Measurements from ENCODE around the gene FAM81A.

DNA sequence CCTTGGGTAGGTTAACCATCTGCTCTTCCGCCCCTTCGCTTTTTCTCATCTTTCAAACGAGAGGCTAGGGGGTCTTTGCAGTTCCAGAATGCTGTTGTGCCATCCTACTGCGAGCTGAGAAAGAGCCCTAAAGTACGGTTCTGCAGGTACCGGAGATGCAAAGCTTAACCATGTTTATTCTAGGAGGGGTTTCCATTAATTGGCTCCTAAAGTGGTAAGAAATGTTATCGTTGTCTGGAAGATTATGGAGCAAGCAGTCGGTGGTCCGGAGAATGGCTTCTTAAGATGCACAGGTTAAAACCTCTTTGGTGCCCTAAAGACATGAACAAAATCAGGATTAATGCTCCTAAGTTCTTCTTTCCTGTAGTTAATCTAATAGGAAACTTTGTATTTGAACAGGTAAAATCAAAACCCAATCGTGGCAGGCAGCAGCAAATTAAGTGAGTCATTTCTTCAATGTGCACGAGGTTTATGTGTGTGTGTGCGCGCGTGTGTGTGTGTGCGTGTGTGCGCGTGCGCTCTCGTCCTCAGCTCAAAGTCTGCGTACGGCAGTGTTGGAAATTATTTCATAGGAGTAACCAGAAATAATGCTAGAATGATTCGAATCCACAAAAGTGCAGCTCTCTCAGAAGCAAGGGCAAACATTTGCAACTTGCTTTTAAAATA is 772 bp downstream of the FAM81A start:
- TF ChIP-seq POLR2A (IDR thresholded peaks at IDR 0.05; ENCODE audit: low read depth, low read length) (no peak), POLR2AphosphoS5 (IDR thresholded peaks at IDR 0.05; ENCODE audit: low read depth, low read length) (no peak), TAF1 (IDR thresholded peaks at IDR 0.05; ENCODE audit: low read depth, low read length) (no peak), SPI1 (IDR thresholded peaks at IDR 0.05; ENCODE audit: low read depth, low read length) (no peak)

All from GM12891 (cell line).